CD4-positive, alpha-beta T cell treated with Interleukin-4 for 4 hours (primary cell): ENCODE results near the gene ISYNA1.
A peak's percentile ranks its signal among the peaks of the same experiment; 100 is the strongest.

Experiments used
- DNase-seq: peaks from one replicate; pipeline ENCODE4 v3.0.0-alpha.2; 2020

Gene ISYNA1

GRCh38 chr19:18437491-18438330 lies at the start of gene ISYNA1:
TSS of gene ISYNA1 (minus strand) at chr19:18438133. CDS start at chr19:18437979, 154 bp downstream.
- no peak for DNase-seq

DNA sequence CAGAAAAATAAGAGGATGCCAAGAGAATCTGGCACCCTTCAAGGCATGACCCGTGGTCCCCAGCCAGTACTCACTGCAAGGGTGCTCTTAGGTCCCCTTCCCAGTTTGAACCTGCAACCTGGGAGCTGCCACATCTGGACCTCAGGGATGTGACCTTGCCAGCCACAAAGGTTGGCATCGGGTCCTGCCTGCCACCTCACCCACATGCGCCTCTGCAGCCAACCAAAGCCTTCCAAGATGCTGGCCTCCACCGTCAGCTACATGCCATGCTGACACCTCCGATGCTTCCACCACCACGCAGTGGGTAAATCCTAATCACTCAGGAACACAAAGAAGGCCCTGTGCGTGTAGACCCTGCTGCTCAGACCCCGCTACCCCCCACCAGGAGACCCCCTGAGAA lies 48.8 kb upstream of the ISYNA1 start:
- DNase-seq = no peak

DNA sequence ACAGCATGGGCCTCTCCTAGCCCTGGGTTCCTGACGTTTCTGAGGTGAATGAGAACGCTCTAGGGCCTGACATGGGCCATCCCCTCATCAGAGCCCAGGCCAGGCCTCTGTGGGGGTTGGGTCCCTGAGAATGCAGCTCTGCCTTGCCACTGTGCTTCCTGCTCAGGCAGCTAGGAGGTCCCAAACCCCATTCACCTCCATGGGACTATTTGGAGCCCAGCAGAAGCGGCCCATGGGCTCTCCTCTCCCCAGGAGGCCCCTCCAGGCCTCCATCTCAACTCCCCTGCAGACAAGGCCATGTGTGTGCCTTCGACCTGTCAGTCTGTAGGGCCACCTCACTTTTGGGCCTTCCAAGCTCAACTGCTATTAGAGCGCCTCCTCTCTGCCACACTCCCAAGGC lies 47.1 kb upstream of the ISYNA1 start:
- no peak for DNase-seq

- DNase-seq = no peak
These were observed 45.4 kb upstream of the ISYNA1 start for GRCh38 chr19:18483119-18483890.

- DNase-seq = no peak
These were observed 43.7 kb upstream of the ISYNA1 start for GRCh38 chr19:18481505-18482222.

DNA sequence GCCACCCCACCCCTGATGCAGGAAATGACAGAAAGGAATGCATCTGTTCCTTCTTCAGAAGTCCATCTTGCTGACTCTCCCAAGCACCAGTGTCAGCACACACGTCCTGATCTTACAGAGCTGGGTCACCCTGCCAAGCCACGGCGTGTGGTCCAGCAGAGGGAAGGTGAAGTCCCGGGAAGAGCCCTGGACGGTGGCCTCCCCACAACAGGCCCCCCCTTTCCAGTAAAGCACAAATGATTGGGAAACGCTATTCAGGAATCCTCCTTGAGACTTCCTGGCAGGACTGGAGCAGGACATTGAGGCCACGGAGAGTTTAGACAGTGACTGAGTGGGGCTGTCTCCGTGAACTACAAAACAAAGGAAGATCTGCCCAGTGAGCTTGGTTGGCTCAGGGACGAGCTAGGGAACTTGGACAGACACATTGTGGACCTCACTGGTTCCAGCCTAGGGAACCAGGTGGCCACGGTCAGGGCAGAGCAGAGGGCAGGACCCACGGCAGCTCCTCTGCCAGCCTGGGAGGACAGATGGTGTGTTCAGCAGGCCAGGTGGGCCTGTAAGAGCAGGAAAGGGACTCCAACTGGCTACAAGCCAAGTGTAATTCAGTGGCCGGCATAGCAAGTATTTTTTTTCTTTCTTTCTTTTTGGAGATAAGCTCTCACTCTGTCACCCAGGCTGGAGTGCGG lies 42.2 kb upstream of the ISYNA1 start:
- no peak for DNase-seq

DNA sequence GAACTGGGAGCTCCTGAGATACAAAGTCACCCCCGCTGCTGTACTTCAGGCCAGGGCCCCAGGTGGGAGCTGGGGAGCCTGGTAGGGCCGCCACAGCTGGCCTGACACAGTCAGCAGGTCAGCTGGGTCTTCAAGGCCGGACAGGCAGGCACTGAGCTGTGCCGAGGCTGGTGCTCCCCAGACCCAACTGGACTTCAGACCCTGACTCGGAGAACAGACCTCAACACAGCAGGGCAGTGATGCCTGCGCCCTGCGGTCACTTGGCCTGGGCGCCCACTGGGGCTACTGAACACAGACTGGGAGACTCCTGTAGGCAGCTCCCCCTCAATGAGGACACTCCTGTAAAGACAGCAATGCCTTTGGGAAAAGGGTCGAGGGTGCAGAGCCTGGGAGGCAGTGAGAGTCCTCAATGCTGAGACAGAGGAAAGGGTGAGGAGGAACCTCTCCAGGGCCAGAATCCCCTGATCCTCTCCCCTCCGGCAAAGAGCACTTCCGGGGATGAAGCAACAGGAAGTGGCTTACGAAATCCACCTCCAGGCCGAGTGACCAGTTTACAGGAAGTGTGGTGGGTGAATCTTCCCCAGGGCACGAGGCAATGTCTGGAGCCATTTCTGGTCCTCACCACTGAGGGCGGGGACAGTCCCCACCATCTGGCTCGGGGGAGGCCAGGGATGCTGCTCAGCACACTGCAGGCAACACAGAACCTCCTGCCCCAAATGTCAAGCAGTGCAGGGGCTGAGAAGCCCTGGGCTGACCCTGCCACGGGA lies 40.8 kb upstream of the ISYNA1 start:
- DNase-seq = peak; percentile 54

DNA sequence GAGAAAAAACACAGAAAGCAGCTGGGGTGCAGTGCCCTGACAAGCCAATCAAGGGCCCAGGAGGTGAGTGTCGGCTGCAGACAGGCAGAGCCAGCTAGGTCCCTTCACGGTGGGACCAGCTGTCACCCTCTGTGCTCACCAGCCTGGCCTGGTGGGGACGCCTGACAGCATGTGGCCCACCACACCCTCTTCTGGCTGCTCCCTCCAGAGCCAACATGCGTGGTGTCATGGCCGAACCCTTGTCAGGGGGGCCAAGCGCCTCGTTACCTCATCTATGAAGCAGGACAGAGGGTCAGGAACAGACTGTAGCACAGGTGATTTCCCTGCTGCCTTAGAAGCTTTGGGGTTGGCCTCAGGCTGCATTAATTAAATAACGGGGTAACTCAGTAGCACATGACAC lies 40.0 kb upstream of the ISYNA1 start:
- DNase-seq = no peak

DNA sequence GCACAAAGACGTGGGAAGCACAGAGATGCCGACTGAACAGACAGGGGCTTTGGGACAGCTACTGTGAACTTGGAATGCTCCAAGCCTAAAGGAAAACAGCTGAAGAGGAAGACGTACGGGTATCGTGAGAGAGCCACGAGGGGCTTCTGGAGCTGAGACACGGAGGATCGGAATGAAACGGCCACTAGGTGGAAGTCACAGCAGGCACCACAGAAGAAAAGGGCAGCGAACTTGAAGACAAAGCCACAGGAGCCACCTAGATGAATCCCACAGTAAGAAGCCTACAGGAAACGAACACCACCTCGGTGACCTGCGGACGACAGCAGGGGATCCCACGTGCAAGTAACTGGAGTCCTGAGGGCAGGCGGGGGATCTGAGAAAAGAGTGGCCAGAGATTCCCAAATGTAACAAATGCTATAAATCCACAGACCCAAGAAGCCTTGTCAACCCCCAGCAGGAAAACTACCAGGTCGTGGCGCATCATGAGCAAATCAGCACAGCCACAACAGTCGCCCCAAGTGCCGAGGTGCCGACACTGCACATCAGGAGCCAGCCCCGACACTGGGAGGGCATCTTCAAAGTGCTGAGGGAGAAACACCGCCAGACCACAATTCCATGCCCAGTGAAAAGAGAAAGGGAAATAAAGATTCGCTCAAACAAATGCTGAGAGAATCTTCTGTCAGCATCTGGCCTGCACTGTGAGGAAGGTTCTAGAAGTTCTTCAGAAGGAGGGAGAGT lies 39.3 kb upstream of the ISYNA1 start:
- no peak for DNase-seq

DNA sequence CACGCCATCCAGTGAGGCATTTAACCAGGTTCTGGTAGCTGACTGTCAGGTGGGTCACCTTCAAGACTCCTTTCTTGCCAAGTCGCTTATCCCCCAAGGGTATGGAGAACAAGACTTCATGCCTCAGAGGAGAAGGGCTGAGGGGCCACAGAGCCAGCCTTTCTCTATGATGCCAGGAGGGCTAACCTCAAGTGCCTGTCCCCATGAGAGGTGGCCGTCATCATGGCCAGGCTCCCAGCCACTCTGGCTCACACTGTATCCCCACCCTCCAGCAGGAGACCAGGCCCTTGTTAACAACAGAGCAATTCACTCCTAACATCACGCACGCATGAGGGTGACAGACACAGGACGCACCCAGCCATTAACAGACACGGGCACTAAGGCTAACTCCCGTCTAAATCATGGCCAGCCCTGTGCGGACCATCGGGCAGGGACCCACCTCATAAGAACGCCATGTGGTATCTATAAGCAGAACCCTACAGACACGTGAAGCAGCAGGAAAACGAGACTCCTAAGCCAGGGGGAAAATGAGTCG lies 38.6 kb upstream of the ISYNA1 start:
- DNase-seq = no peak

DNA sequence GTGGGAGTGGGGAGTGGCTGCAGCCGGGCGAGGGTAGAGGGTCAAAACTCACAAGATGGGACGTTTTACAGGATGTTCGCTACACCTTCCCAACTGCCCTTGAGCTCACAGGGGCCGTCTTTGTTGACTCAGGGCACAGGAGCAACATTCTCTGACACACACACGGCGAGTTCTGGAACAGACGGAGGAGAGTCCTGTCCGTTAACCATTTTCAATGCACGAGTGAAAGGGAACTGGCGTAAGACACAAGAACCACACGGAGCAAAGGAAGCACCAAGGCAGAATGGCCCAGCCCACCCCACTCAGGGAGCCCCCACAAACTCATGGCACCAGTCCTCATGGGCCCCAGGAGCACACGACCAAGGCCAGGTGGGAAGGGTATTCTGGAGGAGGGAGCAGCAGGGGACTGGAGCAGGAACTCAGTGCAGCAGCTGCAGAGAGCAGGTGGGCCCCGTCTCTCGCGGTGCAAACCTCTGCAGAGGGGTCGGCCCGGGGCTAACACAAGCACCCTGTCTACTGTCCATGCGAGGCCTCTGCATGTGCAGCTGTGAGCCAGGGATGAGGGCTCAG lies 37.9 kb upstream of the ISYNA1 start:
- no peak for DNase-seq

- DNase-seq = peak; percentile 91
These were observed 37.1 kb upstream of the ISYNA1 start for GRCh38 chr19:18475004-18475453.

- no peak for DNase-seq
These were observed 36.5 kb upstream of the ISYNA1 start for GRCh38 chr19:18474366-18474887.

GRCh38 chr19:18473706-18474087 lies 35.8 kb upstream of the ISYNA1 start:
- no peak for DNase-seq

- DNase-seq = no peak
These were observed 35.2 kb upstream of the ISYNA1 start for GRCh38 chr19:18473003-18473705.

DNA sequence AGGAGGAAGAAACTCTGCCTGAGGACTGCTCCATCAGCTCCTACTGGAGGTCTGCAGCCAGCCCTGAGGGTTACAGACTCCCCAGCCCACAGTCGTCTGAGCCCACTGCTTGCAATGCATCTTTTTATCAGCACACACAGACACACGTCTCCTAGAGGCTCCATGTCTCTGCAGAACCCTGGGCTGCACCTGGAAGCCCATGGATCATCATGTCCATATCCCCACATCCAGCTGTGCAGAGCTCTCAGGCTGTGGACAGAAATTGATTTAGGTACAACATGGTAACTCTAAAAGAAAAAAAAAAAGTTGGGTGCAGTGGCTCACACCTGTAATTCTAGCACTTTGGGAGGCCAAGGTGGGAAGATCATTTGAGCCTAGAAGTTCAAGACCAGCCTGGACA lies 32.9 kb upstream of the ISYNA1 start:
- DNase-seq = no peak

GRCh38 chr19:18469069-18469846 lies 31.3 kb upstream of the ISYNA1 start:
- peak; percentile 48 for DNase-seq

DNA sequence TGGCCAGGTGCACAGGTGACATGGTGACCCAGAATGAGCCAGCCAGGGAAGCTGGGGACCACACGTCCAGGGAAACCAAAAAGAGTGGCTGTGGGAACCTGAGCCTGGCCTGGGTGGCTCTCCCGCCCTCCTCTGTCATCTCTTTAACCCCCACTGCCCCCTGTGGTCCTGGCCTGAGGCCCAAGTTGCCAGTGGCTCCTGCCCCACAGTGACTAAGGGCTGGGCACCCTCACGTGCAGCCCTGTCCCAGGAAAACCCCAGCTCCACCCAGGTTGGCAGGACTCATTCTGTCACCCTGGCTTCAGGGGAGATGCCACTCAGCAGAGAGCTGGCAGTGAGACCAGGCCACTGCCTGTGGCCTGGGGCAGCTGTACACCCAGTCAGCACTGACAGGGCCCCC lies 30.6 kb upstream of the ISYNA1 start:
- DNase-seq = no peak

GRCh38 chr19:18467978-18468377 lies 30.0 kb upstream of the ISYNA1 start:
- no peak for DNase-seq
